K562 (cell line): ENCODE results near the gene RUVBL1. TPM values are rescaled to one million over a fixed set of nuclear protein-coding genes. Genes with fewer than 3 reads are reported as not detected.

Source experiments
- DEAF1 ChIP-seq: fragments of 450-650 bp; formaldehyde crosslinking; IDR thresholded peaks from 2 replicates; pipeline ENCODE4 v1.4.0; 2020; ENCODE audit warnings: mild to moderate bottlenecking, moderate library complexity
- PBX2 ChIP-seq, 2 experiments: IDR thresholded peaks in 1 of 2; conservative IDR thresholded peaks in 1 of 2; 2 replicates each; pipeline ENCODE4 v1.6.1; 2016; ENCODE audit warnings: low read depth in 2 of 2, mild to moderate bottlenecking in 1 of 2, missing compliant biosample characterization in 1 of 2, missing genetic modification characterization in 1 of 2, moderate library complexity in 1 of 2
- polyA plus RNA-seq, 8 experiments: library from polyadenylated mRNA; depleted of rRNA in 4 of 8; stranded (reverse) in 5 of 8; unstranded in 3 of 8; fragments of >200 nt; fragmentation: Nextera tagmentation in 2 of 8; fragmentation: Illumina TruSeq in 1 of 8; extraction: Ambion mirVana in 2 of 8; extraction: Trizol in 1 of 8; gene quantifications; 2 replicates each; pipeline versions ENCODE4 v1.2.1 to v1.2.3, GENCODE V29; 2011 to 2014; ENCODE audit warnings: inconsistent platforms in 1 of 8, missing spikeins in 1 of 8
- total RNA-seq, 7 experiments: library from RNA; depleted of rRNA in 6 of 7; stranded (reverse); fragments of >200 nt in 6 of 7; fragmentation: Illumina TruSeq in 2 of 7; extraction: Trizol in 2 of 7; gene quantifications; 2 replicates each; pipeline versions ENCODE4 v1.2.1 to v1.2.3, GENCODE V29; 2011 to 2021; ENCODE audit warnings: low replicate concordance in 1 of 7
- TF ChIP-seq, protein P1 (sequence below): fragments of 200-800 bp; sonication (Bioruptor generic); IDR thresholded peaks from 2 replicates; pipeline ENCODE4 v1.6.1; 2017; ENCODE audit warnings: missing genetic modification characterization, missing compliant biosample characterization

The RUVBL1 gene
- total and polyA plus RNA-seq, 9 of the 15 experiments (the other 6 are each of a cell fraction or from before 2014, with no cell fraction given), result 20.7 to 147 (median 113) TPM

DNA sequence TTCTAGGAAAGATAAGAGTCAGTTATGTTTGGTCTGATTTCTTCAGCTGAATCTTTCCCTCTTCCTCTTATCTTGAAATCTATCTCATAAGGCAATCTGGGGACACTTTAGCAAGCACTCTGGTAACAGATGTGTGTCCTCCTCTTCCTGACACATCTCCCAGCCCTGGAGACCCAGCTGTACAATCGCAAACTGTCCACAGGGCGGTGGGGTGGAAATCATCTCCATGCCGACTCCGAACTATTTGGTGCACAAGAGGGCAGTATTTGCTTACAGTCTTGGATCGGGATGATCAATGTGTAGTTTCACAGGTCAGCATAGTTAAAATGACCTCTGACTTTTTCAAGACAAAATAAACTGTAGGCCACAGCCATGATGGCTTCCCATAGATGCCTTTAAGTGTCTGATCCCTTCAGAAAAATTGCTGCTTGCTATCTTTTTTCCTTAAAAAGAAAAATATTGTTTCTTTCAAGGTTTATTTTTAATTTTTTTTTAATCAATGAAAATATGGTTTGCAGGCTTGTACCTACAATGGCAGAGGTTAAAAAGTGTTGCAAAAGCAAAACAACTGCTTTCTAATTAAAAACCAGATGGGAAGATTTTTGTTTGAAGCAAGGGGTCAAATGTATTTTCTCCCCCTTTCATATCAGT is 47.4 kb upstream of the RUVBL1 start (continued):
- TF ChIP-seq, protein P1, sequence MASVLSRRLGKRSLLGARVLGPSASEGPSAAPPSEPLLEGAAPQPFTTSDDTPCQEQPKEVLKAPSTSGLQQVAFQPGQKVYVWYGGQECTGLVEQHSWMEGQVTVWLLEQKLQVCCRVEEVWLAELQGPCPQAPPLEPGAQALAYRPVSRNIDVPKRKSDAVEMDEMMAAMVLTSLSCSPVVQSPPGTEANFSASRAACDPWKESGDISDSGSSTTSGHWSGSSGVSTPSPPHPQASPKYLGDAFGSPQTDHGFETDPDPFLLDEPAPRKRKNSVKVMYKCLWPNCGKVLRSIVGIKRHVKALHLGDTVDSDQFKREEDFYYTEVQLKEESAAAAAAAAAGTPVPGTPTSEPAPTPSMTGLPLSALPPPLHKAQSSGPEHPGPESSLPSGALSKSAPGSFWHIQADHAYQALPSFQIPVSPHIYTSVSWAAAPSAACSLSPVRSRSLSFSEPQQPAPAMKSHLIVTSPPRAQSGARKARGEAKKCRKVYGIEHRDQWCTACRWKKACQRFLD (CRISPR knock-in tag), result 0 out of 2 replicates have a peak, but pooled peaks have one; percentile 32
- TF ChIP-seq DEAF1 (CRISPR knock-in tag) (peak; percentile 69), PBX2 (CRISPR knock-in tag; IDR thresholded peaks at IDR 0.05; ENCODE audit: low read depth) (no peak), PBX2 (tag; conservative IDR thresholded peaks at IDR 0.05; ENCODE audit: low read depth) (0 out of 2 replicates have a peak, but pooled peaks have one; percentile 13)
